Measurements from ENCODE around the gene GSG1L2.

GRCh38 chr17:9816472-9816871 is 5.4 kb downstream of the GSG1L2 start:
- TF ChIP-seq CTCF (IDR thresholded peaks at IDR 0.05) (no peak), POLR2A (IDR thresholded peaks at IDR 0.05) (no peak)
